HCT116 (cell line): Measurements from ENCODE around the gene CDH10.

ENCODE experiments used
- CTCF ChIP-seq, 3 experiments: fragments of 200-600 bp in 1 of 3; sonication (generic) in 1 of 3; IDR thresholded peaks in 2 of 3; conservative IDR thresholded peaks in 1 of 3; 2 replicates each; pipeline ENCODE4 v1.5.1; 2012 to 2017; ENCODE audit warnings: low read depth in 2 of 3, low read length in 2 of 3, antibody characterized with exemption in 1 of 3, borderline replicate concordance in 1 of 3, control low read depth in 1 of 3, mild to moderate bottlenecking in 1 of 3, mixed read lengths in 1 of 3, mixed run types in 1 of 3, moderate library complexity in 1 of 3; ENCODE audit not compliant: insufficient read depth in 1 of 3
- ELF1 ChIP-seq: IDR thresholded peaks from 2 replicates; pipeline ENCODE4 v1.6.1; 2012; ENCODE audit warnings: low read depth, borderline replicate concordance
- EZH2 ChIP-seq: fragments of 200-600 bp; sonication (generic); IDR thresholded peaks from 2 replicates; pipeline ENCODE4 v1.6.1; 2017; ENCODE audit warnings: antibody characterized with exemption, mixed run types
- EZH2phosphoT487 ChIP-seq: fragments of 200-600 bp; IDR thresholded peaks from 2 replicates; pipeline ENCODE4 v1.6.1; 2018; ENCODE audit warnings: antibody characterized with exemption, borderline replicate concordance
- FOSL1 ChIP-seq: IDR thresholded peaks from 2 replicates; pipeline ENCODE4 v1.6.1; 2012; ENCODE audit warnings: low read depth
- POLR2A ChIP-seq: IDR thresholded peaks from 2 replicates; pipeline ENCODE4 v1.7.0; 2011; ENCODE audit warnings: borderline replicate concordance; ENCODE audit not compliant: insufficient read depth, insufficient read length; ENCODE audit errors: extremely low read depth
- RAD21 ChIP-seq: IDR thresholded peaks from 2 replicates; pipeline ENCODE4 v1.6.1; 2012; ENCODE audit warnings: low read depth, mild to moderate bottlenecking
- REST ChIP-seq: IDR thresholded peaks from 2 replicates; pipeline ENCODE4 v1.6.1; 2012; ENCODE audit warnings: low read depth
- TCF7L2 ChIP-seq: IDR thresholded peaks from 2 replicates; pipeline ENCODE4 v1.7.0; 2011; ENCODE audit warnings: borderline replicate concordance, inconsistent platforms; ENCODE audit not compliant: insufficient read depth, insufficient read length; ENCODE audit errors: extremely low read depth
- ZBTB33 ChIP-seq: IDR thresholded peaks from 2 replicates; pipeline ENCODE4 v1.6.1; 2011; ENCODE audit warnings: mild to moderate bottlenecking, low read length, moderate library complexity; ENCODE audit not compliant: insufficient replicate concordance; ENCODE audit errors: extremely low read depth

GRCh38 chr5:24644761-24645160 is at the start of gene CDH10:
- TF ChIP-seq CTCF (IDR thresholded peaks at IDR 0.05 in 2 of 3, conservative IDR thresholded peaks at IDR 0.05 in 1 of 3; ENCODE audit: borderline replicate concordance in 1 of 3, insufficient read depth in 1 of 3, low read depth in 2 of 3, low read length in 2 of 3) (no peak), EZH2 (no peak), POLR2A (no peak), EZH2phosphoT487 (no peak), REST (no peak), FOSL1 (no peak), ELF1 (no peak), RAD21 (no peak), ZBTB33 (no peak), TCF7L2 (no peak)
